Measurements from ENCODE around the gene SLC15A1.

DNA sequence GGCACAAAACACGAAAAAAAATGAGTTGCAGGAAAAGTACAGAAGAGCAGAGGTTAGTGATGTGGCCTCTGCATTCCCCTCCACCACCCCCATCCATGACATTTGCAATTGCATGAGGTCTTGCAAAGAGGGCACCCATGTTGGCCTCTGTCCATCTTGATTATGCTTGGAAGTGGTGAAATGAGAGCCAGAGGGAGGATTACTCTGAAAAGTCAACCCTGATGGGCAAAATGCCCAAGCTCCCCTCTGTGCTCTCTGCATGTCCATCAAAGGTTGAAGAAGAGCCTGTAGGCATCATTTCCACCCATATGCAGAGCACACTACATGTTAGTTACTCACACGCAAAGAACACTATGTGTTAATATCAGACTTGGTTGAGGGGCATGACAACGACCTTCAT lies 71.4 kb downstream of the SLC15A1 start:
- TF ChIP-seq, protein P1, sequence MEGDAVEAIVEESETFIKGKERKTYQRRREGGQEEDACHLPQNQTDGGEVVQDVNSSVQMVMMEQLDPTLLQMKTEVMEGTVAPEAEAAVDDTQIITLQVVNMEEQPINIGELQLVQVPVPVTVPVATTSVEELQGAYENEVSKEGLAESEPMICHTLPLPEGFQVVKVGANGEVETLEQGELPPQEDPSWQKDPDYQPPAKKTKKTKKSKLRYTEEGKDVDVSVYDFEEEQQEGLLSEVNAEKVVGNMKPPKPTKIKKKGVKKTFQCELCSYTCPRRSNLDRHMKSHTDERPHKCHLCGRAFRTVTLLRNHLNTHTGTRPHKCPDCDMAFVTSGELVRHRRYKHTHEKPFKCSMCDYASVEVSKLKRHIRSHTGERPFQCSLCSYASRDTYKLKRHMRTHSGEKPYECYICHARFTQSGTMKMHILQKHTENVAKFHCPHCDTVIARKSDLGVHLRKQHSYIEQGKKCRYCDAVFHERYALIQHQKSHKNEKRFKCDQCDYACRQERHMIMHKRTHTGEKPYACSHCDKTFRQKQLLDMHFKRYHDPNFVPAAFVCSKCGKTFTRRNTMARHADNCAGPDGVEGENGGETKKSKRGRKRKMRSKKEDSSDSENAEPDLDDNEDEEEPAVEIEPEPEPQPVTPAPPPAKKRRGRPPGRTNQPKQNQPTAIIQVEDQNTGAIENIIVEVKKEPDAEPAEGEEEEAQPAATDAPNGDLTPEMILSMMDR (conservative IDR thresholded peaks at IDR 0.05) = no peak
- TF ChIP-seq ZFX (IDR thresholded peaks at IDR 0.05) = no peak
